Peyer's patch (tissue), 4 donors: Measurements from ENCODE around the gene POP4.

ENCODE experiments used
- POLR2A ChIP-seq, 2 donors: fragments of 450-650 bp; IDR thresholded peaks; one replicate each; pipeline ENCODE4 v1.5.1; 2017; ENCODE audit warnings: antibody characterized with exemption in 2 of 2, mild to moderate bottlenecking in 2 of 2, moderate library complexity in 2 of 2
- TF ChIP-seq, protein P1 (sequence below), 6 experiments: fragments of 450-650 bp in 4 of 6; fragments of 200-600 bp in 2 of 6; sonication (generic) in 1 of 6; IDR thresholded peaks; one replicate each; pipeline ENCODE4 v1.5.1; 2017 to 2019; ENCODE audit warnings: antibody characterized with exemption in 6 of 6, mild to moderate bottlenecking in 3 of 6, moderate library complexity in 1 of 6

DNA sequence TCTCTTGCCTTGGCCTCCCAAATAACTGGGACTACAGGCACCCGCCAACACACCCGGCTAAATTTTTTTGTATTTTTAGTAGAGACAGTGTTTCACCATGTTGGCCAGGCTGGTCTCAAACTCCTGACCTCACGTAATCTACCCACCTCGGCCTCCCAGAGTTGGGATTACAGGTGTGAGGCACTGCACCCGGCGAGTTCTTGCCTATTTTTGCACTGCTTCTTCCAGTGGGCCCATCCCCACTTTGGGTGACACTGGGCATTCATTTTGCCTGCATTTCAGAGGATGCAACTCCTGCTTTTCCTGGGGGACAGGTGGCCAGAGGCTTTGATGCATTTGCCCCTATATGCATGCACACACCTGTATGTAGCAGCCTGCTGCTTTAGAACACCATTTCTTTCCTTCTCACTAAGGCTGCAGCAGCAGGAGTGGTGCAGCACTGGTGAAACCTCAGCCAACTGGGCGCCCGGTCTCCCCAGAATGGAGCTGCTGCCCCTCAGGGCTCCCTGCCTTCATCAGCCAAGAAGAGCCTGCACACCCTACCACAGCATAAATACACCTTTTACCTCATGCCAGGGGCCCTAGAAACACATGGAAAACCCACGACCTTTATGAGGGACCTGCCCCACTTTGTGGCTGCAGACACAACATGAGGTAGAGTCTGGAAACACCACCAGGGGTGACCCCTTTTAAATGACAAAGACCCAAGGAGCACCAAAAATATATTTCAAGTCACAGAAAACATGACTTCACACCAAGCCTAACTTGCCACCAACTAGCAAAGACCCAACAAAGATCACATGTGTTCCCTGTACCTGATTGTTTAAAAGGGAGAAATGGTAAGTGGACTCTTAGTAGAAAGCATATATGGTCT is 36.8 kb upstream of the POP4 start:
- TF ChIP-seq, protein P1, sequence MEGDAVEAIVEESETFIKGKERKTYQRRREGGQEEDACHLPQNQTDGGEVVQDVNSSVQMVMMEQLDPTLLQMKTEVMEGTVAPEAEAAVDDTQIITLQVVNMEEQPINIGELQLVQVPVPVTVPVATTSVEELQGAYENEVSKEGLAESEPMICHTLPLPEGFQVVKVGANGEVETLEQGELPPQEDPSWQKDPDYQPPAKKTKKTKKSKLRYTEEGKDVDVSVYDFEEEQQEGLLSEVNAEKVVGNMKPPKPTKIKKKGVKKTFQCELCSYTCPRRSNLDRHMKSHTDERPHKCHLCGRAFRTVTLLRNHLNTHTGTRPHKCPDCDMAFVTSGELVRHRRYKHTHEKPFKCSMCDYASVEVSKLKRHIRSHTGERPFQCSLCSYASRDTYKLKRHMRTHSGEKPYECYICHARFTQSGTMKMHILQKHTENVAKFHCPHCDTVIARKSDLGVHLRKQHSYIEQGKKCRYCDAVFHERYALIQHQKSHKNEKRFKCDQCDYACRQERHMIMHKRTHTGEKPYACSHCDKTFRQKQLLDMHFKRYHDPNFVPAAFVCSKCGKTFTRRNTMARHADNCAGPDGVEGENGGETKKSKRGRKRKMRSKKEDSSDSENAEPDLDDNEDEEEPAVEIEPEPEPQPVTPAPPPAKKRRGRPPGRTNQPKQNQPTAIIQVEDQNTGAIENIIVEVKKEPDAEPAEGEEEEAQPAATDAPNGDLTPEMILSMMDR (IDR thresholded peaks at IDR 0.05), result no peak
- TF ChIP-seq POLR2A (IDR thresholded peaks at IDR 0.05), result no peak
